COLO829 (cell line): ENCODE results near the gene MAGI2.
A peak's percentile ranks its signal among the peaks of the same experiment; 100 is the strongest.
"Not testable (repeated sequence)": the region's sequence is repeated elsewhere in the genome, so short reads cannot be mapped to it uniquely, and the experiment has no call there.

Source experiments
- DNase-seq: peaks from one replicate; pipeline ENCODE4 v3.0.0; 2012; ENCODE audit warnings: low spot score

Gene MAGI2

DNA sequence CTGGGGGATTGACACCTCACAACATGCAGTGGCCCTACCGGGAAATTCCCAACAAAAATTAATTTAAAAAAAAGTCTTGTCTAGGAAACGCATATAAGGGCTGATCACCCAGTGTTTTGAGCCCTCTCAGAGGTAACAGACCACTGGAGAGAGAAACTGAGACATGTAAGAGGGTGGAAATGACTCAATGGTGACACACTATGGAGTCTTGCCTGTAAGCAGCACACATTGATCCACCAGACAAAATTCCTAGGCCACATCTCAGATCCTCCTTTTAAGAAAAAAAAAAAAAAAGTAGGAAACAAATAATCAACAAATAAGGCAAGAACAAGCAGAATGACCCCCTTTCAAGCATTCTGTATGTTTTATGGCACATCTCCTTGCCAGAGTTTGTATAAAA is 296.2 kb downstream of the MAGI2 start:
- DNase-seq, result no peak

DNA sequence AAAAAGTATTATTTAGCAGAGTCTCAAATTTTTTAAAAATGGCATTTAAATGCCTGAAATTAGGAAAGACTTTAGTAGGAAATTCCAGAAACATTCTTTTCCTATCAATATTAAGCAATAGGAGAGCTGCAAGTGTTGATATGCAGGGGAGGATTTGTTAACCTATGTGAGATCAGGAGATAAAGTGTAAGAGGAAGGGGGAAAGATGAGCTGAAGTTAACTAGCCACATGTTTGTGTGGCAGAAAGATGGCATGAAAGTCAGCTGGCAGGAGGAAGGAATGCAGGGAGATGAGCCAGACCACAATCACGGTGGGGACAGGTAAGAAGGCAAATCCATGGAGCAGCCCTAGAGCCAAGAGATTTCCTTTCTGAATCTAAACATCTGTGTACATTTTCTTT is 303.6 kb downstream of the MAGI2 start:
- no peak for DNase-seq

DNA sequence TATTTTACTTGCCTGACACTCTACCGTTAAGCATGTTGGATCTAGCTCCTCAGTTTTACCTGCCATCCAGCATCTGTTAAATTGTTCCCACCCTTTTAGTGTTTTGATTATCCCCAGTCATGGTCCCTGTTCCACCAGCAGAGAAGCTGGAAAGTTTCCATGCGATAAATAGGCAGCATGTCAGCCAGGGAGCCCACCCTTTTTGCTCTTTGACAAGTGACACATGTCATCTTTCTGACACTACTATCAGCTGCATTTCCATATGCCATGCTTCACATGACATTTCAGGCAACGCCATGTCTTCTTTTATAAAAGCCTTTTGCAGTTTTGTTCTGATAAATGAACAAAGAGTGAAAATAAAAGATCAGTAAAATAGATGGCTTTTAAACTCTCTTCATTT is 310.8 kb downstream of the MAGI2 start:
- DNase-seq, result no peak

DNA sequence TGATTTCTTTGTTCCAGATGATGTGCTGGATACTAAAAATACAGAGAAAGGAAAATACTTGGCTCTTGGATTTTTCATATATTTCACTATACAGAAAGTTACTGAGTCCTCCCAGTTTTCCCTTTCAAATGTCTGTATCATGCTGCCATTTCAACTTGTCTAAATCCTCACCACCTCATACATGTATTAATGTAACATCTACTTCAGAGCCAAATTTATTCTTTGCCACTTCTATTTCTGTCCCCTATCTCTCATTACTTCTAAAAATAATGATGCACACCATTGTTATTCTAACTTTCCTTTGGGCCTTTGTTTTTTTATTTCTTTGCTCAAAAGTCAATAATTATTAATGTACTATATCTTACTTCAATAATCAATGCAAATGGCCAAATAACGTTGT is 312.2 kb downstream of the MAGI2 start:
- no peak for DNase-seq

DNA sequence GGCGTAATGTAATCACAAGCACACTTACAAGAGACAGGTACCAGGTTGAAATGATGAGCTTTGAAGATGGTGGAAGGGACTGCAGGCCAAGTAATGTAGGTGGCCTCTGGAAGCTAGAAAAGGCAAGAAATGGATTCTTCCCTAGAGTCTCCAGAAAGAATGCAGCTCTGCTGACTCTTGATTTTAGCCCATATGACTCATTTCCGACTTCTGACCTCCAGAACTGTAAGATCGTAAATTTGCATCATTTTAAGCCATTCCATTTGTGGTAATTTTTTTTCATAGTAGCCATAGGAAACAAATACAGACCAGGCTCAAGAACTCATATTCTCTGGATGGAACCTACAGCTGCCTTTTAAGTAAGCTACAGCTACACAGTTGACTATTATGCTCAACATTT is 315.5 kb downstream of the MAGI2 start:
- DNase-seq, result no peak

DNA sequence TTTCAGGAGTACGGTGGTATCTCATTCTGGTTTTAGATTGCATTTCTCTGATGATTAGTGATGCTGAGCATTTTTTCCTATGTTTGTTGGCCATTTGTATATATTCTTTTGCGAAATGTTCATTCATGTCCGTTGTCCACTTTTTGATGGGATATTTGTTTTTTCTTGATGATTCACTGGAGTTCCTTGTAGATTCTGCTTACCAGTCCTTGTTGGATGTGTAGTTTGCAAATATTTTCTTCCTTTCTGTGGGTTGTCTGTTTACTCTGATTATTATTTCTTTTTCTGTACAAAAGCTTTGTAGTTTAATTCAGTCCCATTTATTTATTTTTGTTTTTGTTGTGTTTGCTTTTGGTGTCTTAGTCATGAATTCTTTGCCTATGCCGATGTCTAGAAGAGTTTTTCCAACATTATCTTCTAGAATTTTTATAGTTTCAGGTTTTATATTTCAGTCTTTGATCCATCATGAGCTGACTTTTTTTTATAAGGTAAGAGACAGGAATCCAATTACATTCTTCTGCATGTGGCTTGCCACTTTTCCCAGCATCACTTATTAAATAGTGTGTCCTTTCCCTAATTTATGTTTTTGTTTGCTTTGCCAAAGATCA is 320.5 kb downstream of the MAGI2 start:
- no peak for DNase-seq

DNA sequence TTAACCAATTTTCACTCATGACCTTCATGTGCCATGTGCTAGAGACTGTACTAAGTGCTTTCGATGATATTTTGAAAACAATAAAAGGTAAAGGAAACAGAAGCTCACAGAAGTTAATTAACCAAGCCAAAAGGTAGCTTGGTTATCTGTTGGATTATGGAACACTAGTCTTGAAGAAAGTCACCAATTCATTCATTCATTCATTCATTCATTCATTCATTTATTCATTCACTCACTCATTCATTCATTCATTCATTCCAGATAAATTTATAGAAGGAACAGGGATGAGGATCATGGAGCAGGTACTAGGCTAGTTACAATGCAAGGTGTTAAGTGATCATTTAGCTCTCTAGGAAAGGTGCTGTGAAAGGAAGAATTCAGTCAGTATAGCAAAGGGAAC is 322.8 kb downstream of the MAGI2 start:
- DNase-seq, result no peak

DNA sequence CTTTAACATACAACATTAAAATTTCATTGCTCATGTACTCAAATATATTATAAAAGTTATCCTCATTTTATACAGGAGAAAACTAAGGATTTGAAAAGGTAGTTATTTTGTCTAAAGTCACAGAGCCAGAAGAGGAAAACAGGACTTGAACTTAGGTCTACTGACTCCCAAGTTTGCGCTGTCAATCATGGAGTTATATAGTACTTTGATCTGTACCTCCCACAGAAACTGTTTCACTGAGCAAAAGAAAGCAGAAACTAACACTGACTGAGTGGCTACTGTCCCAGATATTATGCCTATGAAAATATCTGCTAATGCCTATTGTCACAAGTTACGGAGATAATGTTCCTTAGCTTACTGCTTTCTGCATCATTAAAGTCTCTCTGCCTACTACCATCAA is 329.1 kb downstream of the MAGI2 start:
- no peak for DNase-seq

DNA sequence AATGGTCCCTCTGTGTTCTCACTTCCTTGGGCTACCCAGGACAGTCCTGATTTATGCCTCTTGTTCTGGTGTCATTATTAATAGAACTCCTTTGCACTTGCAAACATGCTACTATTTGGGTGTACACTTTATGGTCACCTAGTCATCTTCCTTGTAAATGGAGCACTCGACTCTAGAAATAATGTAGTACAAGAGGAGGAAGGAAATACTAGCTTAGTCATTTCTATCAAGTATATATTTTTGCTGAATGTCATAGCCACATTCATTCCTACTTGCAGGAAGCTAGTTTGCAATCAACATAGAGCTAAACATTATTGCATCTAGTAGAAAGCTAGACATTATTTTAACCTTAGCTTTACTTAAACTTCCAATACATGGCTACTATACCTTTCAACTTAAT is 335.3 kb downstream of the MAGI2 start:
- DNase-seq, result no peak

DNA sequence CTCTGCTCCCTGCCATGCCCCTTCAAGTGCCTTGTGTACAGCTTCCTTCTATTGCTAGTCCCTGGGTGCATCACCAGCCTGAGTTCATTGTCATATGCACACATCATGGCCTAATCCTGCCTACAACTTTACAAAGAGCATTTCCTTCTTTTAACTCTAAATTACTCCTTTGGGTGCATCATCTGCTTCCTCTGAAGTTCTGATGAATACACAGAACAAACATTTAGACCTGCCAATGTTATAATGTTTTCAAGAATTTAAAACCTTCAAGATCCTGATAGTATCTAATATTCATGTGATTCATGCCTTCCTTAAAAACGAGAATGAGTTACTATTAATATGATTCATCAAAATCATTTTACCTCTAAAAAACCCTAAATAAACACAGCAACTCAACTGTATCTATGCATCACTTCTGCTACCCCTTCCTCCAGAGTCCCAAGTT is 357.1 kb downstream of the MAGI2 start:
- no peak for DNase-seq

DNA sequence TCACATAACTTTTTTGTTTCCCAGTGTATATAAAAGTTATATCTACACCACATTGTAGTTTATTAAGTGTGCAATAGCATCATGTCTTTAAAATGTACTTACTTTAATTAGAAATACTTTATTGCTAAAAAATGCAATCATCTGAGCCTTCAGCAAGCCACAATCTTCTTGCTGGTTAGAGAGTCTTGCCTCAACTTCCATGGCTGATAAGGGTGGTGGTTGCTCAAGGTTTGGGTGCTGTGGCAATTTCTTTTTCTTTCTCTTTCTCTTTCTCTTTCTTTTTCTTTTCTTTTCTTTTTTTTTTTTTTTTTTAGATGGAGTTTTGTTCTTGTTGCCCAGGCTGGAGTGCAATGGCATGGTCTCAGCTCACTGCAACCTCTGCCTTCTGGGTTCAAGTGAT is 360.0 kb downstream of the MAGI2 start:
- DNase-seq, result no peak

DNA sequence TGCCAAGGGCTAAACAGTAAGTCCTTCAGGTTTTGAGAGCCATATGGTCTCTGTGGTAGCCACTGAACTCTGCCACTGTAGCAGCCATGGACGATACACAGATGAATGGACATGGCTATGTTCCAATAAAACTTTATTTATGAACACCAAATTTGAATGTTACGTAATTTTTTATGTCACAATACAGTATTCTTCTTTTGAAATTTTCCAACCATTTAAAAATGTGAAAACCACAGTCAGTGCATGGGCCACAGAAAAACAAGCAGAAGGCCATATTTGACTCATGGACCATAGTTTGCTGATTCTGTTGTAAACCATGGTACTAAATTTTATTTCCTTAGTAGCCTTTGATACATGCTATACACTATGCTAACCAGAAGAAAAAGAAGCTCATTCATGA is 361.8 kb downstream of the MAGI2 start:
- DNase-seq, result peak; percentile 12

DNA sequence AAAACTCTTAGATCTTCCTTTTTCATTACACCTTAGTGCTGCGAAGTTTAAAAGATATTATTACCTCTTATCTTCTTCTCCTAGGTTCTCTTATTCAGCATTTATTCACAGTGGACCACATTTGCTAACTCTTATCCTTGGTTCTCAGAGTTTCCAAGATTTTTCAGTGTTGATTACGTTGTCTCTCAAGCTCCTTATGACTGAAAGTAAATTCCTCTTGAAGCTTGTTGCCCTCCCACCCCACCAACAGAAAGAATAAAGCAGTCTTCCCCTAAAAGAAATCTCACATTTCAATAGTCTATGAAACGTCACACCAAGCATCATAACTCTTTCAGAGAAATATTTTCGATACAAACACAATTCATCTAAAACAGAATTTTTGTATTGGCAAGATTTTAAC is 362.5 kb downstream of the MAGI2 start:
- DNase-seq, result no peak

DNA sequence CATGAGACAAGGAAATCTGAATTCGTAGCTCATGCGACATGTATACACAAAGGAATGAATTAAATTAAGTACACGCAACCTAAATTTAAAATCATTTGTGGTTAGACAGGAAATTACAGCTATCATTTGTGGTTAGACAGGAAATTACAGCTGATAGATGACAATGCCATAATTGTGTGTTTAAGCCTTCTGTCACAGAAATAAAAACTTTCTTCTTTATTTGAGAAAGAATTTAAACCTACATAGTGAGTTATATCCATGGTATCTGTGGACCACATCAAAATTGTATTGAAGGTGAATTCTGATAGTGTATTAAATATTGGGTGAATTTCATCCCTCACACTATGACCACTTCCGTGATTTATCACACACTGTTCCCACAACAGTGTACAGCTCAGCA is 362.9 kb downstream of the MAGI2 start:
- DNase-seq, result peak; percentile 73

DNA sequence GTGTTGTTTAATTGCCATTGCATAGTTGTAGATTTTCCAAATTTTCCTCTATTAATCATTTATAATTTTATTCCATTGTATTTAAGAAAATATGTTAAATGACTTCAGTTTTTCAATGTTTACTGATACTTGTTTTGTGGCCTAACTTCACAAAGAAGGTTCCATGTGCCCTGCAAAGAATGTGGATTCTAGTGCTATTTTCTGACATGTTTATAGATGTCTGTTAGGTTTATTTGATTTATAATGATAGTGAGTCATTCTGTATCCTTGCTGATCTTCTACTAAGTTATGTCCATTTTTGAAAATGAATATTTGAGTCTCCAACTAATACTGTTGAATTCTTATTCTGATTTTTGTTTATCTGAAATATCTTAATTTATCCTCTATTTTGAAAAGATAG is 369.0 kb downstream of the MAGI2 start:
- DNase-seq, result no peak

DNA sequence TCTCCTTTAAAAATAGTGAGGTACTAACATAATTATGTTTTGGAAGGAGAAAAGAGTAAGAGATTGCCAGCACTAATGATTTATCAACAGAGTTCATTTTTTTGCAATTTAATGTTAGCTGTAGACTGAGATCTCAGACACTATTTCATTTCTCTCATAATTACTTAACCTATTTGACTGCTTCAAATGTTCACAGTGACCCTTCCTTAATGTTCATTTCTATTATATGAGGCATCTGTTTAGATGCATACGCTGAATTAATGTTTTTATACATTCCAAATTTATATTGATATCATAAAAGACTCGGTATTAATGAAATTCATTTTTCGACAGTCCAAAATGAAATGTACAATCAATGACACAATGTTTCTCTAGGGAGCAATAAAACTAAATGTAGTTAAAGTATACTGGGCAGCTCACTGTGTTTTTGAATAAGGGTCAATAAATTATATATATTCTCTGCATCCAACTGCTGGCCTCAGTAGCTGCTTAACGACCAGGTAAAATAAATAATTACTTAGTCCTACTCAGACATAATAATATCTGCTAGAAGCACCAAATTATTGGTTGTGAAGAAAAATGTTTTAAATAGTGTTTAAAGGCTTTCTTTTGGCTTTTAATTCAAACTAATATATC is 373.4 kb downstream of the MAGI2 start:
- no peak for DNase-seq

DNA sequence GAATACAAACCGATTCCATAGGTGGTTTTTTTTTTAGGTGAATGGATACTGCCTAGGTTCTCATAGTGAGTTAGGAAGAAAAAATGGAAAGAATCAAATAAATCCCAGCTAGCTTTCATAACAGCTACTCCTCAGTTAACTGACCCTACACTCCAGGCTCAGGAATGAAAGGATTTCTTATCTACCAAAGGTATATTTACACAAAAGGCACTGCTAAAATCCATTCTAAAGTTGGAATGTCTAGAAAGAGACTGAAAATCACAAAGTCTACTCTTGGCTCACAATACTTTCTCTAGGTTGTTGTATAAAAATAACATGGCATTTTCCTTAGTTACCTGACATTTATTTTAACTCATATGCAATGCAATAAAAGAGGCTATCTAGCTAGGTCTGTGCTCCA is 375.2 kb downstream of the MAGI2 start:
- no peak for DNase-seq

DNA sequence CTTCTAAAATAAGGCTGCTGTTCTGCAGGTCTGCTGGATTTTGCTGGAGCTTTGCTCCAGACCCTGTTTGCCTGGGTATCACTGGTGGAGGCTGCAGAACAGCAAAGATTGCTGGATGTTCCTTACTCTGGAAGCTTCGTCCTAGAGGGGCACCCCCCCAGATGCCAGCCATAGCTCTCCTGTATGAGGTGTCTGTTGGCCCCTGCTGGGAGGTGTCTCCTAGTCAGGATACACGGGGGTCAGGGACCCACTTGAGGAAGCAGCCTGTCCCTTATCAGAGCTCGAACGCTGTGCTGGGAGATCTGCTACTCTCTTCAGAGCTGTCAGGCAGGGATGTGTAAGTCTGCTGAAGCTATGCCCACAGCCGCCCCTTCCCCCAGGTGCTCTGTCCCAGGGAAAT is 382.3 kb downstream of the MAGI2 start:
- not testable (repeated sequence) for DNase-seq

DNA sequence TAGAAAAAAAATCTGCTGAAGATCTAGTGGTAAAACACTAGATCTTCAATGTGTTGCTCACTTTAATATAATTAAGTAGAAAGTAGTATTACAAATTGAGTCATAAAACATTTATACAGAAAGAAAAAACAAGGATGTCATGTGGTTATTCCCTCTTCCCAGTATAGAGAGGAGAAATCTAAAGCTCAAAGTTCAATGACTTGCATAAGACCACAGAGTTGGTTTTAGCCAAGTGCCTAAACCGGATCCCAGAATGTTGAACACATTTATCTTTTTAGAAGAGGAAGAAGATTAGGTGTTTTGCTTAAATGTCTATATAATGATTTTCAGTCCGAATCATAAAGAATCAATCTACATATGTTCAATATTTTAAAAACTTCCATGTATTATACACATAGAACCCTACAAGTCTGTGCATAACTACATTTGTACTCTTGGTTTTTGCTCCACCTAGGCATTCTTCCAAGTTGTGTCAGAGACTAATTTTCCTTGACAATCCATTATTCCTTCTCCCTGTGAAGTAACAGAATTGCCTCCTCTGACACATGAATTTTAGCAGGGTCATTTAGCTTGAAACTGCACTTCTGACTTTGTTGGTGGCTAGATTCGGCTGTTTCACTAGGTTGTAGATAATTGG is 389.2 kb downstream of the MAGI2 start:
- no peak for DNase-seq

DNA sequence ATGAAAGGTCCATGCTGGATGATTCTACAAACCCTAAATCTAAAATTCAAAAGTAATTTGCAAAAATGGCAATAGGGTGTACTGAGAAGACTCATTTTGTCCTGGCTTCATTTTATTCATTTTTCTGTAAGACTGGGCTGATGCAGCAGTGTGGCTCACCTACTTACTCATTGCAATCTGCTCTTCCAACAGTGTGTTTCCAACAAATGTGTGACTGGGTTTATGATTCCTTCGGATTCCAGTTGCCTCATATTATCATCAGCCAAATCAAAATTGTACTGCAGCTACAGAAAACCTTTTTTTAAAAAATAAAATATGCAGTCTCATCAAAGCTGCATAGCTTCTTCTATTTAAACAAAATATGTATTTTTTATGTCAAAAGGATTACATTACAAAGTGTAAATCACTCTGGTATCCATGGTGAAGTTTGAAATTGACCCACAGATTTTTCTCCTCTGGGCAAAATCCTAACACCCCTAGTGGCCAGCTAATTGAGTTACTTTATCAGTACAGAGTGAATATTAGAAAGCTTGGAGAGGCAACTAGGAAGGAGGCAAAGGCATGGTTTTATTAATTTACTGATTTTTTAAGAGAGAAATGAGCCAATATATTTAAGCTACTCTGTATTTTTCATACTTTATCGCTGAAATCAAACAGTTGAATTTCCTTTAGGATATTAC is 390.3 kb downstream of the MAGI2 start:
- no peak for DNase-seq

DNA sequence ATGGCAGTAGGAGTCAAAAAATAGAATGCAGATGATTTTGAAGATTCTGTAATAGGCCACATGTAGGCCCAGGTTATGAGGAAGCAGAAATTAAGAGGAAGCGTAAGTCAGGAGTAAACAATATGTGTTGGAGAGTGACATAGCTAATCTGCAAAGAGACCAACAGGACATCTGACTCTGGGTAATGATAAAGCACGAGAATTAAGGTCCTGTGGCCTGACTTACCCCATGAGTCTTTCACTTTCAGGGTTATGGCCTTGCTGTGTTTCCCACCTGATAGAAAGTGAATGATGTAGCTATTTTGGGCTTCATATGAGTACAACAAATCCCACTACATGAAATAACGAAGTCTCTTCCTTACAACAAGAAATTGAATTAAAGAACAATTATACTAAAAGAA is 393.0 kb downstream of the MAGI2 start:
- DNase-seq, result no peak

DNA sequence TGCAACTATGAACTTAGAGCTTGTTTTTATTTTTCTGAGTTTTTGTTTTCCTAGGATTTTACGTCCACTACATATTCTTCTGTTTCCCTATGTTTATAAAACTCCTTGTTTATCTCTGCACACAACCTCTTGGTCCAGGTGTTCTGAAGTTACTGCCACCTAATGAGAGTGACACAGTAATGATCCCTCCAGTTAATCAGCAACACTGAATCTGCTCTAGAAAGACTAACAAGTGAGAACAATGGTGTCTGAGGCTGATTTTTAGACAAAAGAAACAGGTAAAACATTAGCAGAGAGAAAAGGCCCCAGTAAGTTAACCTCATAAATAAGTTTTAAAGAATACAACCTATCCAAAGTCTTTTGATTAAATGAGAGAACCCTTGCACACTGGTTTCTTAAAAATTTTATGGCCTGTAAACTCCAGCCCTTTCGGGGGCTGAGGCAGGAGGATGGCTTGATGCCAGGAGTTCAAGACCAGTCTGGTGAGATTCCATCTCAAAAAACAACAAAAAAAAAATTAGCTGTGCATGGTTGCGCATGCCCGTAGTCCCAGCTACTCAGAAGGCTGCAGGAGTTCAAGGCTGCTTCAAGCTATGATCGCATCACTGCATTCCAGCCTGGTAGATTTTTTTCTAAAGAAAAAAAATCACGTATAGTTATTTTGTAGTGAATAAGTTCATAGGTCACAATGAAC is 397.6 kb downstream of the MAGI2 start:
- no peak for DNase-seq

DNA sequence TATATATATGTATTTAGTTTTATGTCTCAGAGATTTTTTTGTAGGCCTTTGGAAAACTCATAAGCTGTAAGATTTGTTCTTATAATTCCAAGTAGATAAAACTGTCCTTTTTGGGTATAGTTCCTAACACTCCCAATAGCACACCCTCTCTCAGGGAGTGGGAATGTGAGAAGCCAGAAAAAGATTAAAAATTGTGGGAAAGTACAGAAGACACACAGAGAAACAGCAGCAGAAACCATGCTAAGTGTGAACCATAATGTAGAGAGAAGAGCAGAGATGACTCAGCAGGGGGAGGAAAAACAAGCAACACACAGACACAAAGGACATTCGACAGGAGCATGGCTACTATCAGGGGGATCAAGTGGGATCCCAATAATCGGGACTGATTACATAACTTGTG is 401.6 kb downstream of the MAGI2 start:
- DNase-seq, result no peak
